ENCODE results near the gene B4GALNT1.
"Not testable (repeated sequence)": the region's sequence is repeated elsewhere in the genome, so short reads cannot be mapped to it uniquely, and the experiment has no call there.

The B4GALNT1 gene

GRCh38 chr12:57646659-57647049 lies 13.7 kb upstream of the B4GALNT1 start:
- H3K4me3 Mint-ChIP-seq; H3K9me3 Mint-ChIP-seq; H3K27ac Mint-ChIP-seq; H3K4me1 Mint-ChIP-seq (ENCODE audit: low read depth); H3K36me3 Mint-ChIP-seq (ENCODE audit: low read depth); H3K27me3 Mint-ChIP-seq: not testable (repeated sequence)

GRCh38 chr12:57645990-57646658 lies 13.1 kb upstream of the B4GALNT1 start:
- not testable (repeated sequence) for H3K36me3 Mint-ChIP-seq (ENCODE audit: low read depth); H3K4me1 Mint-ChIP-seq (ENCODE audit: low read depth); H3K9me3 Mint-ChIP-seq; H3K4me3 Mint-ChIP-seq; H3K27me3 Mint-ChIP-seq; H3K27ac Mint-ChIP-seq

GRCh38 chr12:57641699-57642442 lies 8.9 kb upstream of the B4GALNT1 start:
- Mint-ChIP-seq H3K27me3 (peaks cover 25% of the 10 kb centered on the region), H3K4me3 (no peak overlapping the region), H3K9me3 (no peaks in the 10 kb centered on the region), H3K27ac (no peak overlapping the region), H3K4me1 (ENCODE audit: low read depth) (no peaks in the 10 kb centered on the region), H3K36me3 (ENCODE audit: low read depth) (peaks cover 4% of the 10 kb centered on the region)

- no peak overlapping the region for H3K27ac Mint-ChIP-seq
- H3K36me3 Mint-ChIP-seq (ENCODE audit: low read depth): no peaks in the 10 kb centered on the region
- H3K4me1 Mint-ChIP-seq (ENCODE audit: low read depth): no peaks in the 10 kb centered on the region
- no peaks in the 10 kb centered on the region for H3K9me3 Mint-ChIP-seq
- peaks cover 28% of the 10 kb centered on the region for H3K27me3 Mint-ChIP-seq
- no peak overlapping the region for H3K4me3 Mint-ChIP-seq
Observed at GRCh38 chr12:57640175-57641042, 7.4 kb upstream of the B4GALNT1 start.

- H3K27ac Mint-ChIP-seq: no peak overlapping the region
- peaks cover 43% of the 10 kb centered on the region for H3K27me3 Mint-ChIP-seq
- no peak overlapping the region for H3K4me3 Mint-ChIP-seq
- no peaks in the 10 kb centered on the region for H3K9me3 Mint-ChIP-seq
- H3K4me1 Mint-ChIP-seq (ENCODE audit: low read depth): peaks cover 5% of the 10 kb centered on the region
- H3K36me3 Mint-ChIP-seq (ENCODE audit: low read depth): no peaks in the 10 kb centered on the region
Observed at GRCh38 chr12:57638096-57638495, 5.1 kb upstream of the B4GALNT1 start.

GRCh38 chr12:57637364-57637763 lies 4.4 kb upstream of the B4GALNT1 start:
- Mint-ChIP-seq H3K27me3 (peaks cover 44% of the 10 kb centered on the region), H3K4me3 (no peak overlapping the region), H3K36me3 (ENCODE audit: low read depth) (no peaks in the 10 kb centered on the region), H3K27ac (no peak overlapping the region), H3K4me1 (ENCODE audit: low read depth) (peaks cover 6% of the 10 kb centered on the region), H3K9me3 (no peaks in the 10 kb centered on the region)

- H3K9me3 Mint-ChIP-seq; H3K27ac Mint-ChIP-seq; H3K36me3 Mint-ChIP-seq (ENCODE audit: low read depth); H3K4me3 Mint-ChIP-seq; H3K4me1 Mint-ChIP-seq (ENCODE audit: low read depth): not testable (repeated sequence)
- peaks cover 43% of the 10 kb centered on the region for H3K27me3 Mint-ChIP-seq
Observed at GRCh38 chr12:57636731-57637130, 3.7 kb upstream of the B4GALNT1 start.

- H3K27ac Mint-ChIP-seq: no peak overlapping the region
- no peaks in the 10 kb centered on the region for H3K9me3 Mint-ChIP-seq
- H3K36me3 Mint-ChIP-seq (ENCODE audit: low read depth): no peaks in the 10 kb centered on the region
- H3K27me3 Mint-ChIP-seq: peaks cover 61% of the 10 kb centered on the region
- peaks cover 14% of the 10 kb centered on the region for H3K4me1 Mint-ChIP-seq (ENCODE audit: low read depth)
- H3K4me3 Mint-ChIP-seq: peak overlapping the region; percentile 77
Observed at GRCh38 chr12:57632073-57632957, 686 bp downstream of the B4GALNT1 start.

GRCh38 chr12:57631566-57632072 lies 1.4 kb downstream of the B4GALNT1 start:
- Mint-ChIP-seq H3K4me3 (peak overlapping the region; percentile 77), H3K36me3 (ENCODE audit: low read depth) (no peaks in the 10 kb centered on the region), H3K4me1 (ENCODE audit: low read depth) (peaks cover 19% of the 10 kb centered on the region), H3K9me3 (no peaks in the 10 kb centered on the region), H3K27ac (no peak overlapping the region), H3K27me3 (peaks cover 67% of the 10 kb centered on the region)

- Mint-ChIP-seq H3K36me3 (ENCODE audit: low read depth) (no peaks in the 10 kb centered on the region), H3K27ac (no peak overlapping the region), H3K4me3 (no peak overlapping the region), H3K4me1 (ENCODE audit: low read depth) (peaks cover 19% of the 10 kb centered on the region), H3K27me3 (peaks cover 73% of the 10 kb centered on the region), H3K9me3 (no peaks in the 10 kb centered on the region)
Observed at GRCh38 chr12:57630891-57631433, 2.0 kb downstream of the B4GALNT1 start.

- peaks cover 79% of the 10 kb centered on the region for H3K27me3 Mint-ChIP-seq
- H3K9me3 Mint-ChIP-seq: no peaks in the 10 kb centered on the region
- no peak overlapping the region for H3K27ac Mint-ChIP-seq
- H3K36me3 Mint-ChIP-seq (ENCODE audit: low read depth): no peaks in the 10 kb centered on the region
- peaks cover 19% of the 10 kb centered on the region for H3K4me1 Mint-ChIP-seq (ENCODE audit: low read depth)
- H3K4me3 Mint-ChIP-seq: no peak overlapping the region
Observed at GRCh38 chr12:57629897-57630471, 3.0 kb downstream of the B4GALNT1 start.

GRCh38 chr12:57628280-57629191 lies 4.5 kb downstream of the B4GALNT1 start:
- Mint-ChIP-seq H3K27me3 (peaks cover 84% of the 10 kb centered on the region), H3K4me1 (ENCODE audit: low read depth) (peaks cover 18% of the 10 kb centered on the region), H3K36me3 (ENCODE audit: low read depth) (no peaks in the 10 kb centered on the region), H3K27ac (no peak overlapping the region), H3K9me3 (no peaks in the 10 kb centered on the region), H3K4me3 (no peak overlapping the region)
